IPS-NIHi7 (cell line): ENCODE measurements around the gene BTRC.

Experiments used
- DNase-seq: peaks from one replicate; pipeline ENCODE4 v3.0.0; 2012; ENCODE audit warnings: mixed read lengths; ENCODE audit errors: extremely low spot score

Gene BTRC

DNA sequence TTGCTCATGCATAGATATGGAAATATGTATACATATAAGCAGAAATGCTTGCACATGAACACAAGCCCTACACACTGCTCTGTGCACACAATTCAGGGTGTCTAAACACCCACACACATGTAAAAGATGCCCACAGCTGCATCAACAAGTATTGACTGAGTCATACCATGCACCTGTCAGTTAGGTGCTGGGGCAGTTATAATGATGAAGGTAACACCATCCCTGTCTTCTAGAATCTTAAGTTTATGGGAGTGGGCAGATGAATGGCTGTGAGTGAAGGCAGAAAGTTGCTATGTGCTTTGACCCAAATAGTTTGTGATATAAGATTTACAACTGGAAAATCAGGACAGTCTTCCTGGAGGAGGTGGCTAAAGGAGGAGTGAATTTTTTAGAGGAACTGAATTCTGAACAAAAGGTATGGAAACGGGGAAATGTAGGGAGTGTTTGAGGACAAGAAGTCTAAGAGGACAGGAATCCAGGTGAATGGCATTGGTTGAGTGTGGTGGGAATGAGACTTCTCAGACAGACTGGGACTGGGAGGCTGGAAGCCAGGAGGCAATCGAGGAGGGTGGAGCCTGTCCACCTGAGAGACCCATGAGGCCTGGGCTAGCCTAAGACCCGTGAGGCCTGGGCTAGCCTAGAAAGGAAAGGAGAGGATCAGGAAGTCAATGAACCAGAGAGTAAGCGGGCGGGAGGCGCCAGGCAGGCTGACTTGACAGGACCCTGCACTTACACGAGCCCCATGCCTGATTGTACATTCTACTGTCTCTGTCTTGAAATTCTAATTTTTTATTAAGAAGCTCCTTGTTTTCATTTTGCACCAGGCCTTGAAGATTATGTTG is 213.4 kb downstream of the BTRC start:
- DNase-seq: no peak

DNA sequence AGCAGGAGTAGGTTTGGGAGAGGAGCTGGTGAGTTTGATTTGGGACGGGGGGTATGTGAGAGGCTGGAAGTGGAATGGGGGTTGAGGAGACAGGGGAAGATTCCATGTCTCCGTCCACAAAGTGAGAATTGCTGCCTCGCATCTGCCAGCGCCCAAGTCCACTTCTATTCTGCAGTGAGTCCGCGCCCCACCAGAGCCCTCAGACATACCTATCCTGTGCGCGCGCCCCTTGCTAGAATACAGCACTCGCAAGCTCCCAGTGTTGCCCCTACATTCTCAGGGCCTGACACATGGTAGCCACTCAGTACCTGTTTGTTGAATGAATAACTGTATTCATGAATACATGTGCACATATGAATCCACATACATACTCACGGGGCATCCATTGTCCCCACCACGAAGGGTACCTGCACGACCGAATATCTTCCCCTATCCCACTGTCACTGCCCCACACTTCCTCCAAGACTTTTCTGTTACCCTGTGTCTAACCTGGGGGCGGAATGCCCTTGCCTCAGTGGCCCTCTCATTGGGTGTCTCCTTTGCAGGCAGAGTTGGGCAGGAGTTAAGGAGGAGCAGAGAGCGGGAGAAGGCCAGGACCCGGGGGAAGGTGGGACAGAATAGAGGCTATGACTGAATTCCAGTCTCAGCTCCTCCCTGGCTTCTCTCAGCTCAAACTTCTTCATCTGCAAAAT is 214.2 kb downstream of the BTRC start:
- DNase-seq: no peak

DNA sequence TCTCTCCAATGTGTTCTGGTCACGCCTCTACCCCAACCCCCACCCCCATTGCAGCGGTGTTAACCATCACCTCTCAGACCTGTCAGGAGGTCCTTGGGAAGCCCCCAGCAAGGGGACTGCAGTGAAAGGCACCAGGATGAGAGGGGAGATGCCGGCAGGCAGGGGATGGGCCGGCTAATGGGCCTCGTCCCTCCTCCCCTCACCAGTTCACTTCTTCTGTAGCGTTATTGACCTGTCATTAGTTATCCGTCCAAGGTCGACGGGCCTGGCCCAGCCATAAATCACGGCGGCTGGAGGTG is 215.3 kb downstream of the BTRC start:
- peak; percentile 34 for DNase-seq

DNA sequence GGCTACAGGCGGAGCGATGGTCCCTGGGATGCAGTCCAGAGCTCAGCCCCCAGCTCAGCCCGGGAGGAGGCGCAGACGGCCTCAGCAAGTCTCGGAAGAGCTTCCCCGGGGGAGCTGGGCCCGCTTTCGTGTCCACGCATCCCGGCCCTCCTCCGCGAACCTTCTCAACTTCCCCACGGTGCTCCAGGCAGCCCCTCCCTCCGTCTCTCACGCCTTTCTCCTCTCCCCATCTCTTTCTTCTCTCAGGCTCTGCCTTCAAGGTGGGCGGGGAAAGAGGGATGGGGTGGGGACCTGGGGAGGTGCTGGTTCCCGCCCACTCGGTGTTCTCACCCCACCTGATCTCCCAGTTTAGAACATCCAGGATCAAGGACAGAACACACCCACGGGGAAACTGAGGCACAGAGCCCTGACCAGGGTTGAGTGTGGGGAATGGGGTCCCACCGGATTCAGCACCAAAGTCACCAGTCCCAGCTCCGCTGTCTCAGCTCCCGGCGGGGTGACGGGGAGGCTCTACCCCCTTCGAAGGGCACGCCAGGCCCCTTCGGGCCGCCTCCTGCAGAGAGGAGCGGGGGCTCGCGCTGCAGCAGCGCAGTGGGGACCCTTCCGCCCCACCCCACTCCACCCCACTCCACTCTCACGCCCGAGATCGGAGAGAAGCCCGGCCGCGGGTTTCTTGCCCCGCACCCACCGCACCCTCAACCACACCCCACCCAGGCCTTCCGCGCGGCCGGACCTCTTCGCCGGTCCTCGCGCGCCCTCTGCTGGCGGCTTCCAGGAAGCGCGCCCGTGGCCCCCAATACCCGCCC is 215.9 kb downstream of the BTRC start:
- peak; percentile 90 for DNase-seq

DNA sequence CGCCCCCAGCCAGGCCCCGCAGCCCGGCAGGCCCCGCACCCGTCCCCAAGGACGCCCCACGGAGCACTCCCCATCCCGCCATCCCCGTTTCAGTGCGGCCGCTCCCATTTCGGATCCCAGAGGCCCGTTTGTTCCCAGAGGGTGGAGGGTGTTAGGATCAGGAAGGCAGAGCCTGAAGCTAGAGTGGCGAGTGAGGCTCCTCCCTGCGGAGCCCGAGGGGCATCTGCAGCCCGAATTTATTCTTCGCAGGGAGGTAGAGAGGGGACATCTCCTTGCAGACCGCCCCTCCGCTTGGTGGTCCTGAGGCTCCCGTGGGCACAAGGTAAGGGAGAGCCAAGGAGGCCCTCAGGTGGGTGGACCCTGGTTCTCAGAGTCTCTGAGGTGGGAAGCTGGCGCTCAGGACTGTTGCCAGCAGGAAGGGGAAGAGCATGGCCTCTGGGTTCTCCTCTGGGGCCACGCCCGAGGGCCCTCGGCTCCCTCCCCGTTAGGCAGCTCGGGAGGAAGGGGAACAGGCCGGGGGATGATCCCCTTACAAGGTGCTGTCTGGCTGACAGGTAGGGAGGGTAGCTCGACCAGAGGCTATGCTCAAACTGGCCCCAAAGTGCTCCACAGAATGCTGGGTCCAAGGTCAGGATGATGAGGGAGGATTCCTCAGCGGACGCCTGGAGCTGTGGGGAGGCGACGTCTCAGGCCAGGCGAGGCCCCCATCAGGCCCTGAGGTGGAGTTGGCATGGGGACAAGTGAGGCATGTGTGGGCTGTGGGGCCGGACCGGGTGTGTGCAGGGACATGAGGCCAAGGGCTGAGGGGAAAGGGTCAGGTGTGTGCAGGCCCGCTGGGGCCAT is 216.7 kb downstream of the BTRC start:
- peak; percentile 49 for DNase-seq

DNA sequence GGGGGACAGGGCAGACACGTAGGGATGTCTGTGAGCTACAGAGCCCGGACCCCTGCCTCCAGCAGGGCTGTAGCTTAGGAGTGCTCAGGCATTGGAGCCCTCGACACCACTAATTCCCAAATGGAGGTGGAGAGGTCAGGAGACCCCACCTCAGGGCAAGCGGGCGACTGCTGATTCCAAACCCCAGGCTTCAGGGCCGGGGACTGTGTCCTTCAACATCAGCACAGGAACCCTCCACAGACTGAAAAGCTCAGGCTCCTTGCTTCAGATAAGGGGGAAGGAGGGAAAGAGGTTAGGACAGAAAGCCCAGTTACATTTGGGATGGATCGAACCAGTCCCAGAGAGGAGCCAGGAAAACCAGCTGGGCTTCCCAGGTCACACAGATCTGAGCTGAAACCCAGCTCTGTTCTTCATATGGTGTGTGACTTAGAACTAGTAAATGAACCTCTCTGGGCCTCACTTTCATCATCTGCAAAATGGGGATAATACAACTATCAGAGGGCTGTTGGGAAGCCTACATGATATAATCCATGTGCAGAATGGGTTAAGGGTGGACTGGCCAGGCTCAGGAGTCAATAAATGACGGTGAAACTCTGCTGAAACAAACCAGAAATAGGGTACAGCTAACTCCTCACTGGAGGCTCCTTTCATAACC is 217.4 kb downstream of the BTRC start:
- DNase-seq: no peak

DNA sequence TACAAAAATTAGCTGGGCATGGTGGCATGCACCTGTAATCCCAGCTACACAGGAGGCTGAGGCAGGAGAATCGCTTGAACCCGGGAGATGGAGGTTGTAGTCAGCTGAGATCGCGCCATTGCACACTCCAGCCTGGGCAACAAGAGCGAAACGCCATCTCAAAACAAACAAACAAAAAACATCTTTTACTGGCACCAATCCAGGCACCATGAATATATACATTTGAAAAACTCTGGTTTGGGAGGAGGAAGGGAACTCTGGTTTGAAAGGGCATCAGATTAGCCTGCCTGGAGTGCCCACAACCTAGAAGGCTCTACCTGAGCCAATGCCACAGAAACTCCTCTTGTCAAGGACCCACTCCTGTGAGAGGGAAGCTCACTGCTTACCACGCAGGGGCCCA is 218.2 kb downstream of the BTRC start:
- DNase-seq: no peak

DNA sequence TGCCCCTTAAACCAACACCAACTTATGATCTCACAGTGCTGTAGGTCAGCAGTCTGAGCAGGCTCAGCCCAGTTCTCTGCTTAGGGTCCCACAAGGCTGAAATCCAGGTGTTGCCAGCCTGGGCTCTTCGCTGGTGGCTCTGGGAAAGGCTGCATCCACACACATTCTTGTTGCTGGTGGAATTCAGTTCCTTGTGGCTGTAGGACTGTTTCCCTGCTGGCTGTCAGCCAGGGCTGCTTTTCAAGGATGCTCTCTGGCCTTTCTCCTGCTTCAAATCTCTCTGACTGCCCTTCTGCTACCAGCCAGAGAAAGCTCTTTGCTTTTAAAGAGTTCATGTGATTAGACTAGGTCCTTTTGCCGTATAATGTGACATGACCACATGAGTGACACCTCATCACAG is 218.8 kb downstream of the BTRC start:
- DNase-seq: no peak

DNA sequence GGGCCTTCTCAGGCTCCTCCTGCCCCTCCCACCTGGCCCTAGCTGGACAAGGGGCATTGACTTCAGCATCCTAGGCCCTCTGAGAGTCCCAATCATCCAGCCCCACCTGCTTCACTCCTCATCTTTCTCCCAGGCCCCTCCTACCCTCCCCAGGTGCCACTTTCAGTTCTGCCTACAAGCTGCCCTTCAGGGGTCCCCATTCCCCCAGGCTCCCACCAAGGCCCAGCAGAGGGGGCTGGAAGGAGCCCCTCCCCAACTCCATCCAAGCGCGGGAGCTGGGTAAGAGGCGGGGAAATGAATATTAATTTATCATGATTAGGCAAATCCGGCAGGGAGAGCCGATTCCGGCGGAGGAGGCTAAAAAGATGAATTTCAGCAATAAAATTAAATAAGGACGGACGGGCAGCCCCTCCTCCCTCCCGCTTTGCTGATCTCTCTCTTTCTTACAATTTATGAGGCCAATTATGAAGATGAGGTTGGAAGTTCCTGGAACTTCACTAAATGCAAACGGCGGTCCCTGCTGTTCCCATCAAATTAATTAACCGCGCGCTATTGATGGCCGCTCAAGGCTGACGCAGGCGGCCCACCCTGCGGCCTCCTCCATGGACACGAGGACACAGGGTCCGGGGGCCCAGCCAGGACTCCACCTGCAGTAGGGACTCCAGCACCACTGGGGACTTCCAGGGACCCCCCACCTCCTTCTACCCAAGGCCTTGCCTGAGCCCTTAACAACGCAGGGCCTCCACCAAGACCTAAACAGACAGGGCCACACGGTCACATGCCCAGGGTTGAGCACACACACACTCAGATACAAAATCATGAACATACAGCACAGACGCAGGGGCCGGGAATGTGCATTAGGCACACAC is 220.2 kb downstream of the BTRC start:
- DNase-seq: no peak

DNA sequence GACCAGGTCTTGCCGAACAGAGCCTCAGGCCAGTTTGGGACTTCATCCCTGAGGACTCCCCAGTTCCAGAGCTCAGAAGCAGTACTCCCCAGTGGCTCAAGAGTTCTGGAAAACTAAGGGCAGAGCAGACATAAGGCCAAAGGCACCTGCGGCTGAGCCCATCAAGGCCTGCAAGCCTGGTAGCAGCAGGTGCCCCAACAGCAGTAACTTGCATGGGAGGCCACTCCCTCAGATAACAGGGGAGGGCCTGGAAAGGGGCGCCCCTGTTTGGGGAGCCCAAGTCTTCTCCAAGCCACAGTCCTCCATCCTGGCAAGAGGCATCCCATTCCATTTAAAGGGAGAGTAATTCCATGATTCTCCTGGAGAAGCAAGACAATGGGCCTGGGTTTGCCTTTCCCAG is 221.1 kb downstream of the BTRC start:
- DNase-seq: no peak

DNA sequence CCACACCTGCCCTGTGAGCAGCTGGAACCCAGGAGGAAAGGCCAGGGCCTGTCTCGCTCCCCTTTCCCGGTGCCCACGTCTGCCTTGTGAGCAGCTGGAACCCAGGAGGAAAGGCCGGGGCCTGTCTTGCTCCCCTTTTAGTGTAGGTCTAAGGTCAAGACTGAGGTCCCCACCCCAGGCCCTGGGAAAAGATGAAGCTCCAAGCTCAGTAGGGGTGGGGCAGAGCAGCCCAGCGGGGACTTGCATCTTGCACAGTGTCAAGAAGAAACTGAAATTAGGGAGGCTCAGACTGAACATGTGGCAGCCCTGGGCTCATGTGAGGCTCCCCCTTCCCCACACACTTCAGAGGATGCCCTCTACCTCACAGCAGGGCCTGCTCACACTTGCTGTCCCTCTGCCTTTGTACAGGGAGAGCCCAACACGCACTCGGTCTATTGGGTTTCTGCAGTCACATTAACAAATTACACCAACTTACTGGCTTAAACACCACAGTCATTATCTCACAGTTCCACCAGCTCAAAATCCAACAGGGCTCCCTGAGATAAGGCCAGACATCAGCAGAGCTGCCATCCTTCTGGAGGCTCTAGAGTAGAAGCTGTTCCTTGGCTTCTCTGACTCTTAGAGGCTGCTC is 221.7 kb downstream of the BTRC start:
- DNase-seq: no peak

DNA sequence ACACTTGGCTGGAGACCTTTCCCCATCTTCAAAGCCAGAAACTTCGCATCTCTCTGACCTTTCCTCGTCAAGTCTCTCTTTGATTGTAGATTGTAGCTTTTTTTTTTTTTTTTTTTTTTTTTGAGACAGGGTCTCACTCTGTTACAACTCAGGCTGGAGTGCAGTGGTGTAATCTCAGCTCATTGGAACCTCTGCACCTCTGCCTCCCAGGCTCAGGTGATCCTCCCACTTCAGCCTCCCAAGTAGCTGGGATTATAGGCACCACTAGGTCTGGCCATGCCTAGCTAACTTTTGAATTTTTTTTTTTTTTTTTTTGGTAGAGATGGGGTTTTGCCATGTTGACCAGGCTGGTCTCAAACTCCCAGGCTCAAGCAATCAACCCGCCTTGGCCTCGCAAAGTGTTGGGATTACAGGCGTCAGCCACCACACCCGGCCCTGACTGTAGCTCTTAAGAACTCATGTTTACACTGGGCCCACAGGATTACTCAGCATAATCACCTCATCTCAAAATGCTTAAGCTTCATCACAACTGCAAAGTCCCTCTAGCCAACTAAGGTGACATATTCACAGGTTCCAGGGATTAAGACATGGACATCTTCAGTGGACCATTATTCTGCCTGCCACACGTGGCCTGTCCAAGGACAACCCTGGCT is 222.4 kb downstream of the BTRC start:
- DNase-seq: no peak

DNA sequence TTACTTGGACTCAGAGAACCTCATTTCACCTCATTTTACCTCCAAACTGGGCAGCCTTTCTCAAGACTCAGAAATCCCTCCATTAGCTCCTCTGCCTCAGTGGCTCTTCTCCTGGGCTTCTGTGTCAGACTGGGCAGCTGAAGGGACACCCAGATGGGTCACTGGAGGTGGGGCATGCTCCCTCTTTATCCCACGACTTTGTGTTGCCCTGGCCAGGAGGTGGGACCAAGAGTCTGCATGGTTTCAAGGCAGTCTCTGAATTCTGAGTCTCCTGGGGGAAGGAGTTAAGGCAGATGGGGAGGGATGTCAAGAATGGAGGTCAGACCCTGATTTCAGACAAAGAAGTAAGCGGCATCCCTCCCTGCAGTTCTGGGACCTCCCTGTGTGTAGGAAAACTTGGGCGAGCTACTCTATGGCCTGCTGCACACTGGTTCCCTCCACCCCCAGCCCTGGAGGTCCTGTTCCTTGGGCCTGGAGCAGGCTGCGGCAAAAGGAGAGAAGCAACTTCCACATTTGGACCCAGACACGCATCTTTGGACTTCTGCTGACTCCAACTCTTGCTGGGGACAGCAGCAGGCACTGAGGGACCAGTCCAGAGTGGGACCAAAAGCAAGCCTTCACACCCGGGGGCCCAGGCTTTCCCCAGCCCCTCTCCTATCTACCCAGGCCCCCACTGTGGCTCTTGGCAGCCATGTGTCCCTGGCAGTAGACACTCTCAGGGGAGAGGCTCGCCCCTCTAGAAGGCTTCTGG is 223.3 kb downstream of the BTRC start:
- no peak for DNase-seq

DNA sequence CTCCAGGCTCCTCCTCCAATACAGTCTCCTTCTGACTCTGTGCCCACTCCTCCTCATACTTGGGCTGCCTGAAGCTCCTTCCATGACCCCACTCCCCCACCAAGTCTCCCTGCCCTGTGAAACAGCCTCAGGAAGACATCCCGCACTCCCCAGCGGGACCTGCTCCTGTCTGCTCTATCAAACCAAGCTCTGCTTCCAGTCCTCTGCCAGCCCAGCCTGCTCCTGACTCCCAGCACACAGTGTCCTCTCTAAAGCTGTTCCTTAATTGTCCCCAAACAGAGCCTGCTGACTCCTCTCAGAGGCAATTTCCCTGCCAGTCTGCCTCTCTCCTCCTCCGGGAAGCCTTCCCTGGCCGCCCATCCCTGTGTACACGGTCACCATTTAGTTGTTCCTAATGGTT is 224.2 kb downstream of the BTRC start:
- DNase-seq: no peak

DNA sequence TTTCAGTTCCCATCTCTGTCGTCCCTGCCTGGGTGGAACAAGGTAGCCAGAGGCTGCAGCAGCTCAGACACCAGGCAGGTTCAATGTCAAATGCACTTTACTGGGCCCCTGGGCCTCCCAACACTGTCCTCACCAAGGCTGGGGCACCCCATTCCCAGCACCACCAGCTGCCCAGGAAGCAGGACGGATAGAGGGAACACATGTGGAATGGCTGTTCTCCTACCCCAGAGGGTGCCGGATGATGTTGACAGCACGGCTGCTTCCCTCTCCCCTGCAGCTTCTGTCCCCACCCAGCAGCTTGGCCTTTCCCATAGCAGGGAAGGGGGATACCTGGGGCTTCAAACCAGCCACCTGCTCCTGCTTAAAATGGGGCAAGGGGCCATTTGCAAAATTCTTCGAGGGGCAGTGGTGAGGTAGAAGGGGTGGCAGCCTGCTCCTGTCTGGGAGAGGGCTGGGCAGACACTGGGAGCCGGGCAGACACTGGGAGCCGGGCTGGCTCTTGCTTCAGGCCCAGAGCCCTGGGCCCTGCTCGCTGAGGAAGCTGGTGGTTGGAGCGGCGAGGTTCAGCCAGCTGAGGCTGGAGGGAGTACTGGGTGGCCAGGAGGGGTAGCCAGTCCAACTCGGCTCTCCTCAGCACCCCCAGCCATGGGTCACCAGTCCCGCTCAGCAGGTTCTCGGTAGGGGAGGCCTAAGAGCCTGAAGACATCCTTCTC is 225.0 kb downstream of the BTRC start:
- no peak for DNase-seq

DNA sequence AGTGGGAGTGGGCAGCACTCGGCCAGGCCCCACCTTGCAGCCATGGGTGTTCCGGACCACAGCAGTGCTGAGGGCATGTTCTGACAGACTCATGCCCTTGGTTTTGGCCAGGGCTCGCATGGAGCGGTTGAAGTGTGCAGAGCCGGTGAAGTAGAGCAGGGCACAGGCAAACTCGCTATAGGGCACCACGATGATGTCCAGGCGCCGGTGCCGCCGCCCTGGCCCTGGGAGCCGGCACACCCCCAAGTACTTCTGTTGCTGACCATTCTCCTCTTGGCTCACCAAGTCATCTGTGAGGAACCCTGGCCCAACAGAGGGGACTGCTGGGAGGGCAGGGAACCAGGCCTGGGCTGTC is 225.5 kb downstream of the BTRC start:
- no peak for DNase-seq

DNA sequence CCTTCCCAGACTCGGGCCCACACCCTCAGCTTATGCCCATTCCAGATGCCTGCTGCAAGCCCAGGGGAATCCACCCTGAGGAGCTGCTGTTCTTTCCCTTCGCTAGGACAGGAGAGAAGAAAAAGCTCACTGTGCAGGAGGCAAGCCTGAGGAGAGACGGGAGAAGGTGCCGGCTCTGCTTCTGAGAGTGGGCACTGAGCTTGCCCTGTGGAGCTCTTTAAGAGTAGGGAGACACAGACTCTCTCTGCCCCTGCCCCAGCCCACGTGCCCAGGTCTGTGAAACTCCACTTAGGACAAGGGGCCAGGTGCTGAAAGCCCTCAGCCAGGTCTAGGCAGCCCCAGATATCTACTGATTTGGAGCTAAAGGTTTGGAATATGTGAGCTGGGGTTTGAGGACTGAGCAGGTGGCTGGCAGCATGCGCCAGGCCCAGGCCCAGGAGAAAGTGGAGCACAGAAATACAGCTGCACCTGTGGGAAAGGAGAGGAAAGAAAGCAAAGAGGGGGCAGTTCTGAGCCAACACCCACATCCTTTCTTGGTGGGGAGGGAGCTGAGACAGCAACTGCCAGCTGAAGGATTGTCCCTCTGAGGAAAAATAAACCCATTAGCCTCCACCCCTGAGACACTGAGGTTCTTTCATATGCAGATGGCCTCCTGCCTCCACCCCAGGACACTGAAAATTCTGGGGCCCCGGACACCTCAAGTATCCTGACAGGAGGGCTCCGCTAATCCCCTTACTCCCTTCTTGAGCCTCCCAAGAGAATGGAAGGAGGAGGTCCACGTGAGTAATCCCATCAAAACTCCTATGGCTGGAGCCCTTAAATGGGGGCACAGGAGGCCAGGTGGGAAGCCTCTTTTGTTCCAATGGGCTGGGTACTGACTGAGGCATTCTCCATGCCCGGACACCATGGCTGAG is 226.8 kb downstream of the BTRC start:
- no peak for DNase-seq
